ENCODE measurements around the gene TOP2B. TPM values are rescaled to one million over a fixed set of nuclear protein-coding genes. Genes with fewer than 3 reads are reported as not detected.

TOP2B gene
- polyA plus RNA-seq, 1 of the 3 experiments (the other 2 are of a cell fraction): 20.4 TPM

DNA sequence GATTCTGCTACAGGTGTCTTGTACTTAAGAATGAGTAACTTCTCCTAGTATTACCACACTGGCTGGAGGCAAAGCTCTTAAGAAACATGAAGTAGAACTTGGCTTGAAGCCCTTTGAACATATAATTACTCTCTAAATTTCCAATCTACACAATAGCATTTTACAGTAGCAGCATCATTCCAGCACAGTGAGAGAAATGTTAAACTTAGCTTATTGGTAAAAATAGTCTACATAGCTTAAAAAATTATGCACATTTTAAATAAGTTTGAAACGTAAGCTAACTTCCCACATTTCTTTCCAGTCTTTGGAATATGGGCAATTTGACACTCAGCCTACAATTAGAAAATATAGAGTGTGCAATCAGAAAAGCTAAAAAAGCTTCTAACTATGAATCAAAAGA, 32.8 kb upstream of the TOP2B start:
- CTCF ChIA-PET: interaction anchor here (0.9 kb wide), 2 partner anchors 36 to 50 kb away, joined by 3 read pairs; no protein-coding TSS in a partner anchor
- WGBS (ENCODE audit: low lambda C conversion rate): 25% methylated on average over 1 of the region's 1 CpG
- H3K9me3 ChIP-seq: no peaks in the 10 kb centered on the region

More for the DNA sequence above, 32.8 kb upstream of the TOP2B start:
- Histone ChIP-seq H3F3A (replicated peaks; ENCODE audit: insufficient read depth) (no peaks in the 10 kb centered on the region), H3K79me2 (ENCODE audit: insufficient read depth) (no peaks in the 10 kb centered on the region), H3K4me2 (no peak overlapping the region), H3K36me3 (replicated peaks in 1 of 2; ENCODE audit: control insufficient read depth in 1 of 2, insufficient read depth in 2 of 2, low read length in 1 of 2) (no peaks in the 10 kb centered on the region), H2AFZ (ENCODE audit: low read depth) (no peak overlapping the region), H3K4me3 (ENCODE audit: low read depth in 2 of 2, low read length in 1 of 2) (no peak overlapping the region), H4K20me1 (ENCODE audit: insufficient read depth) (no peaks in the 10 kb centered on the region), H3K4me1 (ENCODE audit: control insufficient read depth in 1 of 2, insufficient read depth in 2 of 2, low read depth in 1 of 2, low read length in 1 of 2) (no peaks in the 10 kb centered on the region), H3K9ac (no peak overlapping the region), H3K9me2 (no peaks in the 10 kb centered on the region), H3K27ac (ENCODE audit: low read depth in 2 of 2, low read length in 1 of 2) (no peak overlapping the region), H3K27me3 (ENCODE audit: insufficient read depth) (no peaks in the 10 kb centered on the region)
- DNase-seq: no peak
- TF ChIP-seq RFX5 (IDR thresholded peaks at IDR 0.05; ENCODE audit: low read length) (no peak), PBX3 (IDR thresholded peaks at IDR 0.05) (no peak), USF2 (IDR thresholded peaks at IDR 0.05; ENCODE audit: borderline replicate concordance, low read depth, low read length) (no peak), POLR2AphosphoS5 (IDR thresholded peaks at IDR 0.05; ENCODE audit: low read depth, low read length) (no peak), FOXJ3 (CRISPR knock-in tag; IDR thresholded peaks at IDR 0.05) (no peak), TEAD4 (IDR thresholded peaks at IDR 0.05; ENCODE audit: borderline replicate concordance, insufficient read depth) (no peak), RXRA (IDR thresholded peaks at IDR 0.05; ENCODE audit: borderline replicate concordance, low read depth) (no peak), TAF1 (IDR thresholded peaks at IDR 0.05; ENCODE audit: borderline replicate concordance, low read depth, low read length) (no peak), FOXM1 (IDR thresholded peaks at IDR 0.05; ENCODE audit: low read depth) (no peak), FOSL2 (IDR thresholded peaks at IDR 0.05; ENCODE audit: borderline replicate concordance, low read depth) (no peak), NFIC (IDR thresholded peaks at IDR 0.05; ENCODE audit: borderline replicate concordance) (no peak), ELF1 (IDR thresholded peaks at IDR 0.05) (no peak)
- TF ChIP-seq, protein P1, sequence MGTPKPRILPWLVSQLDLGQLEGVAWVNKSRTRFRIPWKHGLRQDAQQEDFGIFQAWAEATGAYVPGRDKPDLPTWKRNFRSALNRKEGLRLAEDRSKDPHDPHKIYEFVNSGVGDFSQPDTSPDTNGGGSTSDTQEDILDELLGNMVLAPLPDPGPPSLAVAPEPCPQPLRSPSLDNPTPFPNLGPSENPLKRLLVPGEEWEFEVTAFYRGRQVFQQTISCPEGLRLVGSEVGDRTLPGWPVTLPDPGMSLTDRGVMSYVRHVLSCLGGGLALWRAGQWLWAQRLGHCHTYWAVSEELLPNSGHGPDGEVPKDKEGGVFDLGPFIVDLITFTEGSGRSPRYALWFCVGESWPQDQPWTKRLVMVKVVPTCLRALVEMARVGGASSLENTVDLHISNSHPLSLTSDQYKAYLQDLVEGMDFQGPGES (IDR thresholded peaks at IDR 0.05; ENCODE audit: low read depth, low read length): no peak
- TF ChIP-seq, protein P2, sequence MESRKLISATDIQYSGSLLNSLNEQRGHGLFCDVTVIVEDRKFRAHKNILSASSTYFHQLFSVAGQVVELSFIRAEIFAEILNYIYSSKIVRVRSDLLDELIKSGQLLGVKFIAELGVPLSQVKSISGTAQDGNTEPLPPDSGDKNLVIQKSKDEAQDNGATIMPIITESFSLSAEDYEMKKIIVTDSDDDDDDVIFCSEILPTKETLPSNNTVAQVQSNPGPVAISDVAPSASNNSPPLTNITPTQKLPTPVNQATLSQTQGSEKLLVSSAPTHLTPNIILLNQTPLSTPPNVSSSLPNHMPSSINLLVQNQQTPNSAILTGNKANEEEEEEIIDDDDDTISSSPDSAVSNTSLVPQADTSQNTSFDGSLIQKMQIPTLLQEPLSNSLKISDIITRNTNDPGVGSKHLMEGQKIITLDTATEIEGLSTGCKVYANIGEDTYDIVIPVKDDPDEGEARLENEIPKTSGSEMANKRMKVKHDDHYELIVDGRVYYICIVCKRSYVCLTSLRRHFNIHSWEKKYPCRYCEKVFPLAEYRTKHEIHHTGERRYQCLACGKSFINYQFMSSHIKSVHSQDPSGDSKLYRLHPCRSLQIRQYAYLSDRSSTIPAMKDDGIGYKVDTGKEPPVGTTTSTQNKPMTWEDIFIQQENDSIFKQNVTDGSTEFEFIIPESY (IDR thresholded peaks at IDR 0.05; ENCODE audit: borderline replicate concordance, low read depth): no peak
- POLR2A ChIA-PET: no interaction called here

Measured in SK-N-SH (cell line).